Stomach (tissue), 4 donors: ENCODE results near the gene ANKS1B.

Experiments
- CTCF ChIP-seq, 7 experiments: fragments of 450-650 bp in 4 of 7; fragments of 200-600 bp in 3 of 7; sonication (generic) in 3 of 7; IDR thresholded peaks; one replicate each; pipeline ENCODE4 v1.5.1; 2016 to 2019; ENCODE audit warnings: antibody characterized with exemption in 7 of 7, control low read depth in 2 of 7, mild to moderate bottlenecking in 1 of 7
- POLR2AphosphoS5 ChIP-seq, 3 donors: sonication (generic); formaldehyde crosslinking; IDR thresholded peaks; one replicate each; pipeline ENCODE4 v1.6.1; 2016; ENCODE audit warnings: antibody characterized with exemption in 3 of 3

DNA sequence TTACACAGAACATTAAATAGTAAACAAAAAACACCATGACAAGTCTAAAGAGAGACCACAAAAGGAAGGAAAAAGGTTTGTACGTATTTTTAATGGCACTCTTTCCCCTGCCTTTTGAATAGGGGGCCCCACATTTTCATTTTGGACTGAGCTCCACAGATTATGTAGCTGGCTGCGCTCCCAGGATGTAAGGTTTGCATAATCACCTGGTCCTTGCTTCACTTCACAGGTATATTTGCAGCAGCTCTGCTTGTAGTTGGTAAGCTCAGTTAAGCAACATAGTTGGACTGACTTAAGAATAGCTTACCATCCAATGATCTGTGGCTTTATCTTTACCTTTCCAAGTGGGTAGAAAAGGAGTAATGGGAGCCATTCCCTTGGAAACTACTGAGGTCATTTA is 885.0 kb downstream of the ANKS1B start:
- TF ChIP-seq POLR2AphosphoS5 (IDR thresholded peaks at IDR 0.05), result no peak
- TF ChIP-seq CTCF (IDR thresholded peaks at IDR 0.05), result no peak
